Activated T-cell treated with anti-CD3 and anti-CD28 coated beads for 48 hours (primary cell): ENCODE data around the gene ZNHIT2.

Source experiments
- DNase-seq: peaks from one replicate; pipeline ENCODE4 v3.0.0-alpha.2; 2020; ENCODE audit warnings: low read depth

The ZNHIT2 gene

GRCh38 chr11:65071907-65072630, 45.4 kb downstream of the ZNHIT2 start:
- no peak for DNase-seq

GRCh38 chr11:65069217-65069616, 48.3 kb downstream of the ZNHIT2 start:
- no peak for DNase-seq

- no peak for DNase-seq
Observed at GRCh38 chr11:65067446-65067845, 50.1 kb downstream of the ZNHIT2 start.

GRCh38 chr11:65066805-65067291, 50.7 kb downstream of the ZNHIT2 start:
- no peak for DNase-seq
